GM20000 (cell line): ENCODE measurements around the gene SPSB4.

Experiments used
- DNase-seq: peaks from one replicate; pipeline ENCODE4 v3.0.0; 2012; ENCODE audit warnings: low spot score
- CTCF ChIP-seq: IDR thresholded peaks from 2 replicates; pipeline ENCODE4 v1.5.1; 2012; ENCODE audit warnings: mild to moderate bottlenecking, control low read depth; ENCODE audit errors: extremely low read depth, missing control alignments

SPSB4 gene

DNA sequence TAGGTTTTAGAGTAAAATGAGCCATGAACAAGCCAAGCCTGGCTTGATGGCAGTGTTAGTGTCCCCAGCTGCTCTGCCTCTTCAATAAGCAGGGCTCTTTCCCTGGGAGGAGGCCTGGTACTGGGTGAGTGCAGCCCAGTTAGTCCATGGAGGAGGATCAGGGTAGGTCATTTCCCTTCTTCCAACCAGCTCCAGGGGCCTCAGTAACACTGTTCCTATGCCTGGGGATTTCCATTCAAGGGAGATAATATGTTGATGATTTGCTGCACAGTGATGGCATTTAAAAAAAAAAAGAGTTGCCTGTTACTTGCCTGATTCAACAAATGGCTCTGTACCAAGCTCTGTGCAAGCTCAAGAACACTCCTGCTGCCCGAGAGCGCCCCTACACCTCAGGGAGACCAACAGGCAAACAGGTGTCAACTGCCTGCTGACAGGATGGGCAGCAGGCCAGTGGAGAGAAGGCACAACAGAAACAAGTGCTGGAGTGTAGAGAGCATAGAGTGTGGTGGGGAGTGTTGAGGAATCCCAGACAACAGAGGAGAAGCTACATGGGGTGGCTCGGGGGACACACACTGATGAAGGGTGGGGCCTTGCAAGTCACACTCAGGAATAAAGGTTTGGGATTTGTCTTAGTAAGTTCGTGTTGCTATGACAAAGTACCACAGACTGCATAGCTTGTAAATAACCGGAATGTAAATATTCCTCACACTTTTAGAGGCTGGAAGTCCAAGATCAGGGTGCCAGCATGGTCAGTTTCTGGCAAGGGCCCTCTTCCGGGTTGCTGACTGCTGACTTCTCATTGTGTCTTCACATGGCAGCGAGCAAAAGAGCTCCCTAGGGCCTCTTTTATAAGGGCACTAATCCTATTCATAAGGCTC, 101.9 kb downstream of the SPSB4 start:
- no peak for TF ChIP-seq CTCF
- no peak for DNase-seq

DNA sequence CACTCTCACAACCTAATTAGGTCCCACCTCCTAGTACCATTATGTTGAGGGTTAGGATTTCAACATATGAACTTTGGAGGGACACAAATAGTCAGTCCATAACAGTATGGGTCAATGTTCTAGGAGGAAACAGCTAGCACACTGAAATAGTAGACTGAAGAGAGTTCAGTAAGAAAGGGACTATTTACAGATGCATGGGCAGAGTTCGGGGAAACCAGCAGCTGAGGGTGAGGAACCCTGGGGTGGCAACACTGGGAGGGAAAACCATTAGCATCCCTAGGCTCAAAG, 102.5 kb downstream of the SPSB4 start:
- DNase-seq = no peak
- no peak for TF ChIP-seq CTCF

DNA sequence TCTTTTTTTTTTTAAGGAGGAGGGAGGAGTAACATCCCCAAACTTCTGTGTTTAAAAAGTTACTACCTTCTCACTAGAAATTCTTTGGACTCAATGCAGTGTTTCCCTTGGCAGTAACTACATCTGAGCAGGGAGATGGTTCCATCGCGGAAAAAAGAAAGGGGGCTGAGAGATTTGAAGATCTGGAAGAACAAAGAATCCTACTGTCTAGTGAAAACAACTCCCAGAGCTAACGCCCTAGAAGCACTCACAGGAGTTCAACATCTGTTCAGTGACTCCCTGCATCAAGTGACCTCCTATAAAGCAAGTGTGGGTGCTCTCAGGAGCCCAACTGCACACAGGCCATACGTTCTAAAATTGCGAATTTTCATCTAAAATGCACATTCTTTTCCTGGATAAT, 113.7 kb downstream of the SPSB4 start:
- no peak for TF ChIP-seq CTCF
- DNase-seq = no peak

GRCh38 chr3:141167681-141168080, 116.5 kb downstream of the SPSB4 start:
- no peak for DNase-seq
- no peak for TF ChIP-seq CTCF

- no peak for DNase-seq
- no peak for TF ChIP-seq CTCF
Measured at GRCh38 chr3:141170678-141171295, 119.6 kb downstream of the SPSB4 start.

GRCh38 chr3:141174674-141175073, 123.5 kb downstream of the SPSB4 start:
- DNase-seq = no peak
- TF ChIP-seq CTCF = no peak

DNA sequence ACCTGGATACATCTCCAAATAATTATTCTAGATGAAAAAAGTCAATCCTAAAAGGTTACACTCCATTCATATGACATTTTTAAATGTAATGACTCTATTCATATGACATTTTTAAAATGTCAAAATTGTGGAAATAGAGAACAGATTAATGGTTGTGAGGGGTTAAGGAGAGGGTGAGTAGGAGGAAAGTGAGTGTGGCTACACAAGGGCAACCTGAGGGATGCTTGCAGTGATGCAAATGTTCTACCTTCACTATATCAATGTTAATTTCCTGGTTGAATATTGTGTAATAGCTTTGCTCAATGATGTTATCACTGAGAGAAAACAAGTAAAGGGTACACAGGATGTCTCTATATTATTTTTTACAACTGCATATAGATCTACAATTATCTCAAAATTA, 125.6 kb downstream of the SPSB4 start:
- no peak for TF ChIP-seq CTCF
- DNase-seq = no peak
